ENCODE results near the gene IGFN1. TPM values are rescaled to one million over a fixed set of nuclear protein-coding genes. Genes with fewer than 3 reads are reported as not detected.
A peak's percentile ranks its signal among the peaks of the same experiment; 100 is the strongest.

IGFN1 gene
- total and polyA plus RNA-seq, 2 of the 8 experiments (the other 6 are each of a cell fraction or from before 2014, with no cell fraction given): not detected

GRCh38 chr1:201248721-201249559, 58.3 kb downstream of the IGFN1 start:
- WGBS, 2 experiments (ENCODE audit: extremely low coverage in 1 of 2, insufficient coverage in 1 of 2, insufficient read length in 1 of 2, insufficient replicate concordance in 2 of 2, low coverage in 1 of 2, low lambda C conversion rate in 2 of 2, missing lambda C conversion rate in 1 of 2): 89% methylated on average over 14 of the region's 14 CpGs; no CpG with 5 or more reads in 1 of the 2 experiments
- TF ChIP-seq SUZ12 (IDR thresholded peaks at IDR 0.05; ENCODE audit: low read length) (no peak), SIN3A (conservative IDR thresholded peaks at IDR 0.05 in 1 of 2, IDR thresholded peaks at IDR 0.05 in 1 of 2; ENCODE audit: low read depth in 1 of 2, low read length in 2 of 2) (no peak), MAX (IDR thresholded peaks at IDR 0.05) (no peak), E2F6 (IDR thresholded peaks at IDR 0.05) (no peak), BACH1 (IDR thresholded peaks at IDR 0.05; ENCODE audit: low read length) (no peak), TEAD4 (IDR thresholded peaks at IDR 0.05; ENCODE audit: low read depth, low read length) (no peak), SP4 (IDR thresholded peaks at IDR 0.05; ENCODE audit: low read length) (no peak), POLR2AphosphoS5 (IDR thresholded peaks at IDR 0.05; ENCODE audit: low read depth, low read length) (no peak), TBP (IDR thresholded peaks at IDR 0.05; ENCODE audit: low read depth, low read length) (no peak), KDM4A (IDR thresholded peaks at IDR 0.05; ENCODE audit: low read depth, low read length, severe bottlenecking) (no peak), CTBP2 (IDR thresholded peaks at IDR 0.05; ENCODE audit: borderline replicate concordance, insufficient read depth, insufficient read length, low read length) (no peak), ASH2L (IDR thresholded peaks at IDR 0.05; ENCODE audit: low read length) (no peak)

More at GRCh38 chr1:201248721-201249559, 58.3 kb downstream of the IGFN1 start:
- Histone ChIP-seq H4K5ac (ENCODE audit: insufficient read length, low read depth, low read length) (no peak overlapping the region), H2BK5ac (ENCODE audit: low read depth, low read length) (no peak overlapping the region), H3K23me2 (ENCODE audit: low read depth, low read length) (no peaks in the 10 kb centered on the region), H3K4me3 (ENCODE audit: extremely low read depth in 1 of 4, insufficient read depth in 2 of 4, low read depth in 3 of 4, low read length in 4 of 4) (no peak overlapping the region), H3K56ac (replicated peaks; ENCODE audit: insufficient read length, low read depth, low read length) (no peak overlapping the region), H4K8ac (ENCODE audit: extremely low read depth, insufficient read depth, low read length) (no peak overlapping the region), H2AFZ (ENCODE audit: low read length) (peak overlapping the region; percentile 73; the same call in 1 of the 2 replicates), H3K9ac (replicated peaks in 1 of 4; ENCODE audit: extremely low read depth in 1 of 4, low read depth in 3 of 4, low read length in 3 of 4) (no peak overlapping the region), H2BK120ac (replicated peaks; ENCODE audit: low read depth, low read length) (no peak overlapping the region), H3K23ac (ENCODE audit: insufficient read length) (no peak overlapping the region), H3K9me3 (ENCODE audit: insufficient read depth in 2 of 2, low read depth in 1 of 2, low read length in 1 of 2) (no peaks in the 10 kb centered on the region), H3K79me2 (ENCODE audit: control insufficient read depth in 1 of 2, insufficient read depth in 2 of 2, low read length in 2 of 2) (no peaks in the 10 kb centered on the region), H3K18ac (ENCODE audit: extremely low read depth, low read length) (no peak overlapping the region), H2BK15ac (ENCODE audit: low read length) (no peak overlapping the region), H4K91ac (replicated peaks; ENCODE audit: insufficient read length, low read length) (no peak overlapping the region), H3K36me3 (ENCODE audit: control insufficient read depth in 2 of 4, insufficient read depth in 4 of 4, low read length in 3 of 4) (no peaks in the 10 kb centered on the region), H3K4me1 (replicated peaks in 1 of 4; ENCODE audit: control insufficient read depth in 3 of 4, insufficient read depth in 4 of 4, low read length in 3 of 4) (no peaks in the 10 kb centered on the region), H3K27ac (ENCODE audit: low read depth, low read length) (no peak overlapping the region), H3K4me2 (ENCODE audit: insufficient read depth in 1 of 2, low read depth in 2 of 2, low read length in 2 of 2) (no peak overlapping the region), H3K14ac (ENCODE audit: insufficient read length) (no peak overlapping the region), H2BK20ac (ENCODE audit: low read length) (no peak overlapping the region), H2AK5ac (ENCODE audit: low read depth, low read length) (no peak overlapping the region), H3K4ac (replicated peaks; ENCODE audit: insufficient read length, low read depth, low read length) (no peak overlapping the region), H4K20me1 (replicated peaks in 1 of 2; ENCODE audit: control insufficient read depth in 1 of 2, insufficient read depth in 2 of 2, low read length in 2 of 2) (no peaks in the 10 kb centered on the region), H3K27me3 (replicated peaks in 1 of 4; ENCODE audit: control insufficient read depth in 3 of 4, extremely low read depth in 1 of 4, insufficient read depth in 3 of 4, low read length in 3 of 4) (no peaks in the 10 kb centered on the region), H2BK12ac (ENCODE audit: low read depth, low read length) (no peak overlapping the region), H3K79me1 (ENCODE audit: low read depth, low read length) (no peaks in the 10 kb centered on the region)
- DNase-seq (ENCODE audit: low read depth in 1 of 2, low spot score in 2 of 2) (no peak), FAIRE-seq (no peak)
- POLR2A ChIA-PET (ENCODE audit: partially characterized antibody): no interaction called here
- CTCF ChIA-PET (ENCODE audit: partially characterized antibody): interaction anchor here (1.0 to 6.5 kb wide), 4 partner anchors 10 to 112 kb away, joined by 3 to 275 read pairs (median 6); no protein-coding TSS in a partner anchor

Measured in H1 (cell line).